GM21576 (cell line): ENCODE data around the gene FAM47A.

Source experiments
- ATAC-seq: cut with Tn5 transposase; IDR thresholded peaks from one replicate; pipeline ENCODE4 v1.9.1; 2021; ENCODE audit warnings: mild to moderate bottlenecking, moderate library complexity; ENCODE audit not compliant: unreplicated experiment

FAM47A gene

DNA sequence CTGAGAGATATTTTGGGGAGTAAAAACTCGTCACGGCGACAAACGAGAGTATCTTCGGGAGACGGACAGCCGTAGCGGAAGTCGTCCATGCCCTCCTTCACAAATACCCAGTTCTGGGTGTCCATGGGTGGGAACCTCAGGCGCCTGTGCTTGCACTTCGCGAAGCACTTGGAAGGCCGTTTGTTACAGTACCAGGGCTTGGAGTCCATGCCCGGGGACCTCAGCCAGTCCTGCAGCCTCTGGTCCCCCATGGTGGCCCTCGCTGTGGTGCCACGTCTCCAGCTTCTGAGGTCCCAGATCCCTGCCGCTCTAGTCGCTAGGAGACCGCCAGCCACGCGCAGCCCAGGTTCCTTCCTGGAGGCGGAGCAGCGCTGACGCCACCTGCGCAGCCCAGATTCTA lies at the start of gene FAM47A:
Gene FAM47A (minus strand): TSS at position 287 of the 400 bp plus-strand sequence. CDS start 36 bp downstream, at position 251.
- no peak for ATAC-seq

DNA sequence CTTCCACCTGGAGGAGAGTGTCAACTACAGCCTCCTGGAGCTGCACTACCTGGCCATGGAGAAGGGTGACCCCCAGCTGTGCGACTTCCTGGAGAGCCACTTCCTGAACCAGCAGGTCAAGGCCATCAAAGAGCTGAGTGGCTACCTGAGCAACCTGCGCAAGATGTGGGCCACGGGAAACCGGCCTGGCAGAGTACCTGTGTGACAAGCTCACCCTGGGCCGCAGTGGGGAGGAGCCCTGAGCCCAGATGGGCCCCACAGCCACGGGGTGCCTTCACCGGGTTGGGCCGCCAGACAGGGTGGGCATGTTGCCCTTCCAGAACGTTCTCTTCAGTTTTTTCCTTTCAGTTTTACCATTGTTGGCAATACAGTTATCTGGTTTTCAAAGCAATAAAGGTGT lies 15.2 kb upstream of the FAM47A start:
- ATAC-seq, result no peak

DNA sequence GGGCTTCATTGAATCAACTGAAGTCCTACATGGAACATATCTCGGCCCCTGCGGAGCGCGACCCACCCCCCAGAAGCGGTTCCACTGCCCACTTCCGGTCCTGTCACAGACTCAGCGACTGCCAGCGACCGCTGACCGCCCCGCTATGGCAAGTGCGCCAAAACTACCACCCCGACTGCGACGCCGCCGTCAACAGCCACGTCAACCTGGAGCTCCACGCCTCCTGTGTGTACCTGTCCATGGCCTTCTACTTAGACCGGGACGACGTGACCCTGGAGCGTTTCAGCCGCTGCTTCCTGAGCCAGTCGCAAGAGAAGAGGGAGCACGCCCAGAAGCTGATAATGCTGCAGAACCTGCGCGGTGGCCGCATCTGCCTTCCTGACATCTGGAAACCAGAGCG lies 14.8 kb upstream of the FAM47A start:
- ATAC-seq, result no peak

DNA sequence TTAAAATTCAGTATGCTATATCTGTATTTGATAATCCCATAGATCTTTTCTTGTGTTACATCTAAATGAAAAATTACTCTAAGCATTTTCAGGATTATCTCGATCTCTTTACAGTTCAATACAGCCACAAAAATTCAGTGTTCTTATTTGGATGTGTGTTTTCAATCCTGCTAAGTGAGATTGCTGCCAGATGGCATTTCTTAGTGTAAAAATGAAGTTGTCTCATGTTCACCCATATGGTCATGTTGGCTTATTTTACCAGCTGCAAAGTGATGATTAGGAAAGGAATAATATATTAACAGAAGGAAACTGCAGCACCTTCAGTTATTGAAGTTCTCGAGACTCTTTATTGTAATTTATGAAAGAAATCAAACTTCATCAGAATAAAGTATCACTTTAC lies 12.1 kb upstream of the FAM47A start:
- ATAC-seq, result no peak

DNA sequence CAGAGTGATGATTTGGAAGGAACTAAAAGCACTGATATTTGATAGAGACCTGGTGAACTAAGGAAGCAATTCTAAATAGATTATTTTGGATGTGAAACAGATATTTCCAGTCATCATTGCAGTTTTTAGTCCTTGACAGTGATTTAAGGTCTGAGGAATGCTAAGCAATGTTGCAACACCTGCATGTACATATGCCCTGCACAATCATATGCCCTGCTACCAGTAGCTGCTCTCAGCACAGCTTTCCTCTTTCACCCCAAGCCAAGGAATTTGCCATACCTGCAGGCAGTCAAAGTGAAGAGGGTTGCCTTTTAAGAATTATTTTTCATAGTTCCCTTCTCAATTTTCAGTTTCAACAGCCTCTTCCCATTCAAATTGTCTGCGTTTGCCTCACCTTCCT lies 8.7 kb upstream of the FAM47A start:
- no peak for ATAC-seq

DNA sequence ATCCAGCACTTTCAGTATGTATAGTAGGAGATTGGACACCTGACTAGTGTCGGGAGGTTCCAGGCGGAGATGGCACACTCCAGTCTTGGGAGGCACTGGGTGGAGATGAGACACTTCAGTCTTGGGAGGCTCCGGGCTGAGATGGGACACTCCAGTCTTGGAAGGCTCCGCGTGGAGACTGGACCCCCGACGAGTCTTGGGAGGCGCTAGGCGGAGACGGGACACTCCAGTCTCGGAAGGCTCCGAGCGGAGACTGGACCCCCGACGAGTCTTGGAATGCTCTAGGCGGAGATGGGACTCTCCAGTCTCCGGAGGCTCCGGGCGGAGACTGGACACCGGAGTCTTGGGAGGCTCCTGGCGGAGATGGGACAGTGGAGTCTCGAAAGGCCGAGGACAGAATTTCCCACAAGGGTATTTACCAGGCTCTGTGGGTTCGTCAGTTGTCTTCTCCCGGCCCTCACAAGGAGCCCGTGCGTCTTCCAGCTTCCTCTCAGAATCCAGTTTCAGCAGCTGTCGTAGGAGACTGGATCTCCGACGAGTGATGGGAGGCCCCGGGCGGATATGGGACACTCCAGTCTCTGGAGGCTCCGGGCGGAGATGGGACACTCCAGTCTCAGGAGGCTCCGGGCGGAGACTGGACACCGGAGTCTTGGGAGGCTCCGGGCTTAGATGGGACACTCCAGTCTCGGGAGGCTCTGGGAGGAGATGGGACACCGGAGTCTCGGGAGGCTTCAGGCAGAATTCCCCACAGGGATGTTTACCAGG lies 952 bp downstream of the FAM47A start:
- ATAC-seq, result no peak

DNA sequence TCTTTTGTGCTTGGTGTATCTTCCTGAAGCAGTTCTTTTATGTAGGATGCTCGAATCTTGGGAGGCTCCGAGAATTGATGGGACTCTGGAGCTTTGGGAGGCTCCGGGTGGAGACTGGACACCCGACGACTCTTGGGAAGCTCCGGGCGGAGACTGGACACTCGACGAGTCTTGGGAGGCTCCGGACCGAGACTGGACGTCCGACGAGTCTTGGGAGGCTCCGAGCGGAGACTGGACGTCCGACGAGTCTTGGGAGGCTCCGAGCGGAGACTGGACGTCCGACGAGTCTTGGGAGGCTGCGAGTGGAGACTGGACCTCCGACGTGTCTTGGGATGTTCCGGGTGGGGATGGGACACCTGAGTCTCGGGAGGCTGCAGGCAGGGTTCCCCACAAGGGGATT lies 1.6 kb downstream of the FAM47A start:
- no peak for ATAC-seq

DNA sequence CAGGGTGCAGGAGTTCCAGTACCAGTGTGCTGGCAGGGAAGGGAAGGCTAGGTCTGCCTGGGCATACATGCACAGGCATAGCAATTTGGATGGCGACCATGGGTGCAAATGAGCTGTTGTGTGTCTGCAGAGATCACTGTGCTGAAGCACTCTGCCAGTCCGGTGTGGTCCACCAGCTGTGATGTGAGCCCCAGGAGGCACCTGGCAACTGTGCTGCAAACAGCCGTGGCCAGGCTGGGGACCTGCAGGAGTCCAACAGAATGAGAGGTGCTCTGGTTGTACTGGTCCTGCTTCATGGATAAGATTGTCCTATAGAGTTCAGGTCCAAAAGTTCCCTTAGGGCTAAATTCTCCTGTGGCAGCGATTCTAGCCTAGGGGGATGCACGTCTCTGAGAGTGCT lies 6.1 kb downstream of the FAM47A start:
- no peak for ATAC-seq

DNA sequence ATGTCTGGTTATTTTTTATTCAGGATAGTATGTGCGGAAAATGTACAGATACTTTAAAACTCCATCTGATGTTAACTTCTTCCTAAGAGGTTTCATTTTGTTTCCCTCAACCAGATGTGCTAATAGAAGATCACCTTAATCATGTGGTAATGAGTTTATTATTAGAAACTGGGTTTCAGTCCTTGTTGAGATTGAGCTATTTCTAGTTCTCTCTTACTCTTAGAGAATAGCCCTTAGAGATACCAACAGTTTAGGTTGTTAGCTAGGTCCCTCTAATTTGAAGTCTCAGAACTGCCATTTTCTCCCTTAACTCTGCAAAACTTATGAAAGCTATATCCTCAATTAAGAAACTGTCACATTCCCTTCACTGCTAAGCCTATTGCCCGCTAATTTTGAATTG lies 13.0 kb downstream of the FAM47A start:
- no peak for ATAC-seq

DNA sequence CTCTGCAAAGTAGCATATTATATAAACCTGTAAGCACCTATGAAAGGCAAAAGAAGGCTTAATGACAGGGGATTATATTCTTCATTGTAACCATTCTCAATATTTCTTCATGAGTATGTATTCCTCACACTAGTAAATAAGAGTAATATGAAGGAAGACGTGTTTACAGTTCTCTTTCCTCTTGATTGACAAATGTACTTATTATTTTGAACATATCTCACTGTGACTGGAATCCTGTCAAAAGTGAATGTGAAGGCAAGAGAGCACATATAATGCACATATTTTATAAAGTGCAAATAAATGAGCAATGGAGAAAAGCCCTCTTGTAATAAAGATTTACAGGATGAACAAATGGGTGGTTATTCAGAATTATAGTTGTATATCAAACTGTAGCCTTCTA lies 19.7 kb downstream of the FAM47A start:
- ATAC-seq, result no peak
